Measurements from ENCODE around the gene C1orf74. TPM values are rescaled to one million over a fixed set of nuclear protein-coding genes. Genes with fewer than 3 reads are reported as not detected.
A peak's percentile ranks its signal among the peaks of the same experiment; 100 is the strongest.

The C1orf74 gene
- total RNA-seq, 1 experiment from 2014 or later, result 4.6 TPM

GRCh38 chr1:209747580-209748262 is 36.6 kb downstream of the C1orf74 start (continued):
- TF ChIP-seq TCF7 (CRISPR knock-in tag; IDR thresholded peaks at IDR 0.05; ENCODE audit: low read depth) (no peak), MYBL2 (CRISPR knock-in tag; IDR thresholded peaks at IDR 0.05) (no peak), ZNF263 (CRISPR knock-in tag; IDR thresholded peaks at IDR 0.05; ENCODE audit: low read depth) (no peak), ETV6 (CRISPR knock-in tag; IDR thresholded peaks at IDR 0.05) (peak; percentile 72; the same call in 1 of the 2 replicates), USF1 (CRISPR knock-in tag; IDR thresholded peaks at IDR 0.05) (no peak), TEAD4 (CRISPR knock-in tag; IDR thresholded peaks at IDR 0.05) (no peak), ZNF416 (CRISPR knock-in tag; IDR thresholded peaks at IDR 0.05) (no peak), ATF6 (CRISPR knock-in tag; IDR thresholded peaks at IDR 0.05) (no peak), ZNF532 (CRISPR knock-in tag; IDR thresholded peaks at IDR 0.05; ENCODE audit: borderline replicate concordance) (no peak), SP1 (CRISPR knock-in tag; conservative IDR thresholded peaks at IDR 0.05) (0 out of 2 replicates have a peak, but pooled peaks have one; percentile 55), MAX (CRISPR knock-in tag; IDR thresholded peaks at IDR 0.05) (peak; percentile 85), ELF4 (CRISPR knock-in tag; IDR thresholded peaks at IDR 0.05; ENCODE audit: low read depth) (no peak), E2F4 (CRISPR knock-in tag; IDR thresholded peaks at IDR 0.05; ENCODE audit: borderline replicate concordance, low read depth) (no peak), ZNF232 (CRISPR knock-in tag; IDR thresholded peaks at IDR 0.05) (peak; percentile 65; the same call in 1 of the 2 replicates), ZNF281 (CRISPR knock-in tag; IDR thresholded peaks at IDR 0.05) (no peak), ESRRA (CRISPR knock-in tag; IDR thresholded peaks at IDR 0.05; ENCODE audit: borderline replicate concordance) (no peak), JUN (CRISPR knock-in tag; IDR thresholded peaks at IDR 0.05) (no peak), ZBTB21 (CRISPR knock-in tag; IDR thresholded peaks at IDR 0.05; ENCODE audit: borderline replicate concordance) (no peak; the same call in 1 of the 2 replicates), MXD4 (CRISPR knock-in tag; IDR thresholded peaks at IDR 0.05; ENCODE audit: borderline replicate concordance) (no peak), TP53 (CRISPR knock-in tag; IDR thresholded peaks at IDR 0.05) (no peak), CBFB (CRISPR knock-in tag; IDR thresholded peaks at IDR 0.05; ENCODE audit: low read depth) (no peak), FOXJ3 (CRISPR knock-in tag; IDR thresholded peaks at IDR 0.05; ENCODE audit: borderline replicate concordance) (no peak), CREM (CRISPR knock-in tag; IDR thresholded peaks at IDR 0.05) (peak; percentile 78; the same call in 1 of the 2 replicates), STAT6 (CRISPR knock-in tag; conservative IDR thresholded peaks at IDR 0.05; ENCODE audit: low read depth) (no peak)

Data from WTC11 (cell line).